Spleen (tissue), 7 donors: ENCODE data around the gene GPSM3.

Source experiments
- POLR2AphosphoS5 ChIP-seq, 3 donors: sonication (generic); formaldehyde crosslinking; IDR thresholded peaks; one replicate each; pipeline ENCODE4 v1.5.1; 2017; ENCODE audit warnings: antibody characterized with exemption in 3 of 3
- TF ChIP-seq, protein P1 (sequence below), 11 experiments: fragments of 200-600 bp in 7 of 11; fragments of 450-650 bp in 4 of 11; sonication (generic) in 4 of 11; IDR thresholded peaks in 8 of 11; conservative IDR thresholded peaks in 3 of 11; 1 replicate in 7 of 11; 2 replicates in 4 of 11; pipeline versions ENCODE4 v1.4.0 to v1.8.0; 2016 to 2021; ENCODE audit warnings: antibody characterized with exemption in 11 of 11, inconsistent platforms in 4 of 11, mild to moderate bottlenecking in 1 of 11
- donor health status: DM: no; HTN: no; CAD: no; lungs with moderate emphysema.
- donor health status: DM: no; HTN: no; CAD: no.
- donor health status: DM: no; HTN: no; CAD: no.

DNA sequence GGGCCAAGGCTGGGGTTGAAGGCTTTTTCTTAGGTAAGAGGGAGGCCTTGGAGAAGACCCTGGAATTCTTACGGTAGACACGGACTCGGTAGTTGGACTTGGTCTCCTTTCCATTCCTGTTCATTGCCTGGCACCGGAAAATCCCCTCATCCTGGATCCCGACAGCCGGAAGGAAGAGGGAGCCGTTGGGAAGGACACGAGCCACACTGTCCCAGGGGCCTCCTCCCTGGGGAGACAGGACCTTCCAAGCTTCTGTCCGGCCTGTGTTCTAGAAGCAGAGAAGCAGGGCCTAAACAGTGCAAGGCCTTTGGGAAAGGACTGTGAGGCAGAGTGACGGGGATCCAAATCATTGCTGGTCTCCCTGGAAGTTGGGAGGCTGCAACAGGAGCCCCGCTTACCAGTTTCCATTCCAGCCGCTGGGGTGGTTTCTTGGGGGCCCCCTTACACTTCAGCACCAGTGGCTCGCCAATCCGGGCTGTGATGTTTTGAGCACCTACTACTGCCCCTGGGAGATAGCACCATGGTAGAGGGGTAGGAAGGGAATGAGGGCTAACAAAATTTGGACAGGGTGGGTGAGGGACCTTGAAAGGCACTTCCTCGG is 8.9 kb downstream of the GPSM3 start:
- TF ChIP-seq, protein P1, sequence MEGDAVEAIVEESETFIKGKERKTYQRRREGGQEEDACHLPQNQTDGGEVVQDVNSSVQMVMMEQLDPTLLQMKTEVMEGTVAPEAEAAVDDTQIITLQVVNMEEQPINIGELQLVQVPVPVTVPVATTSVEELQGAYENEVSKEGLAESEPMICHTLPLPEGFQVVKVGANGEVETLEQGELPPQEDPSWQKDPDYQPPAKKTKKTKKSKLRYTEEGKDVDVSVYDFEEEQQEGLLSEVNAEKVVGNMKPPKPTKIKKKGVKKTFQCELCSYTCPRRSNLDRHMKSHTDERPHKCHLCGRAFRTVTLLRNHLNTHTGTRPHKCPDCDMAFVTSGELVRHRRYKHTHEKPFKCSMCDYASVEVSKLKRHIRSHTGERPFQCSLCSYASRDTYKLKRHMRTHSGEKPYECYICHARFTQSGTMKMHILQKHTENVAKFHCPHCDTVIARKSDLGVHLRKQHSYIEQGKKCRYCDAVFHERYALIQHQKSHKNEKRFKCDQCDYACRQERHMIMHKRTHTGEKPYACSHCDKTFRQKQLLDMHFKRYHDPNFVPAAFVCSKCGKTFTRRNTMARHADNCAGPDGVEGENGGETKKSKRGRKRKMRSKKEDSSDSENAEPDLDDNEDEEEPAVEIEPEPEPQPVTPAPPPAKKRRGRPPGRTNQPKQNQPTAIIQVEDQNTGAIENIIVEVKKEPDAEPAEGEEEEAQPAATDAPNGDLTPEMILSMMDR (IDR thresholded peaks at IDR 0.05 in 8 of 11, conservative IDR thresholded peaks at IDR 0.05 in 3 of 11), result no peak
- peak in 2 of 3 donors; percentile 24 to 46 for TF ChIP-seq POLR2AphosphoS5 (IDR thresholded peaks at IDR 0.05)
